Esophagus squamous epithelium (tissue), 5 donors: ENCODE measurements around the gene MAP4K4. TPM values are rescaled to one million over a fixed set of nuclear protein-coding genes. Genes with fewer than 3 reads are reported as not detected.

Experiments
- DNase-seq: peaks from one replicate; lab custom pipeline; 2025; lab: John Stamatoyannopoulos, UW
- H3K27ac ChIP-seq, 4 donors: fragments of 200-600 bp; sonication (generic); one replicate each; pipeline ENCODE4 v1.5.1; 2016 to 2019; ENCODE audit warnings: mild to moderate bottlenecking in 1 of 4
- H3K27me3 ChIP-seq, 4 donors: fragments of 200-600 bp; sonication (generic); 1 replicate in 3 of 4; 2 replicates in 1 of 4; pipeline versions ENCODE4 v1.5.1 to v1.6.0; 2017 to 2021; ENCODE audit warnings: antibody characterized with exemption in 1 of 4
- H3K36me3 ChIP-seq, 3 donors: fragments of 200-600 bp; sonication (generic); one replicate each; pipeline ENCODE4 v1.5.1; 2016 to 2019
- H3K4me1 ChIP-seq, 3 donors: fragments of 200-600 bp; sonication (generic); one replicate each; pipeline ENCODE4 v1.5.1; 2017 to 2019
- H3K4me3 ChIP-seq, 4 donors: fragments of 200-600 bp; sonication (generic); 1 replicate in 3 of 4; 2 replicates in 1 of 4; pipeline ENCODE4 v1.5.1; 2016 to 2019; ENCODE audit warnings: mild to moderate bottlenecking in 2 of 4, moderate library complexity in 1 of 4
- H3K9me3 ChIP-seq, 3 donors: fragments of 200-600 bp; sonication (generic); one replicate each; pipeline ENCODE4 v1.5.1; 2016 to 2019
- POLR2A ChIP-seq, 4 donors: fragments of 450-650 bp; IDR thresholded peaks; one replicate each; pipeline ENCODE4 v1.6.1; 2017; ENCODE audit warnings: antibody characterized with exemption in 4 of 4, mild to moderate bottlenecking in 4 of 4, moderate library complexity in 3 of 4
- WGBS, 2 donors: methylation state at CpG; one replicate each; pipeline ENCODE4 v1.1.5; 2018; 5-methylcytosine and 5-hydroxymethylcytosine counted together
- intact Hi-C: fragments of 100-400 bp; cut with DNase I; formaldehyde crosslinking; loops from one replicate; pipeline ENCODE4 v1.15.0; 2022
- total RNA-seq, 4 donors: library from RNA; depleted of rRNA; stranded (reverse); fragments of >200 nt; gene quantifications; one replicate each; pipeline ENCODE4 v1.1.0, GENCODE V29; 2016
- TF ChIP-seq, protein P1 (sequence below), 6 experiments: fragments of 450-650 bp in 4 of 6; fragments of 200-600 bp in 2 of 6; sonication (generic) in 2 of 6; IDR thresholded peaks; one replicate each; pipeline ENCODE4 v1.5.1; 2016 to 2019; ENCODE audit warnings: antibody characterized with exemption in 6 of 6, mild to moderate bottlenecking in 4 of 6, moderate library complexity in 4 of 6
- donor health status: DM: yes; HTN: yes; CAD: no.

MAP4K4 gene
- total RNA-seq, 4 donors from 2014 or later = 46.0 to 121 (median 53.9) TPM

DNA sequence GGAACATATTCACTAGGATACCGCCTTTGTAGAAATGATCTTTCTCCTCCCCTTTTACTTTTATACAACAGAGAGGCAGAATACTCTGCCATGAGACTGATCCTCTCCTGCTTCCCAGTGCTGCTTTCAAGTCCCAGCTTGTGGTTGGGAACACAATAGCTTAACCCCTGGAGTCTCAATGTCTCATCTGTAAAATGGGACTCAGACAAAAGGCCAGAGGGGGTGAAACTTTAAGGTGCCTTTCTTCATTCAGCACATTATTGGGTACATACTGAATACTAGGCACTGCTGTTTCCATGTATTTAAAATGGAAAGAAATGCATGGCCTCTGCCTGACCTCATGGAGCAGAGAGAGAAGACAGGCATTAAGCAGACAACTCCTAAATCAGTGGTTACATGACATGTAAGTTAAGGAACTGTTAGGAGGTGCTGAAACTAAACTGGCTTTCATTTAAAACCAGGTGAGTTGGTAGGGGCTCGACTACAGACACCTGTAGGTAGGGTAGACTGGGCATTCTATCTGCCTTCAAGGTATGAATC, 53.8 kb downstream of the MAP4K4 start:
- Histone ChIP-seq H3K9me3 (no peaks in the 10 kb centered on the region), H3K4me1 (peaks cover 17 to 71% (median 42%) of the 10 kb centered on the region in 3 donors), H3K4me3 (no peak overlapping the region), H3K36me3 (no peaks in the 10 kb centered on the region), H3K27ac (no peak overlapping the region), H3K27me3 (no peaks in the 10 kb centered on the region)
- DNase-seq = no peak
- intact Hi-C loops = no loop called here
- 37 to 70% methylated on average over 2 of the region's 2 CpGs for WGBS, 2 donors
- TF ChIP-seq POLR2A (IDR thresholded peaks at IDR 0.05) = no peak
- TF ChIP-seq, protein P1, sequence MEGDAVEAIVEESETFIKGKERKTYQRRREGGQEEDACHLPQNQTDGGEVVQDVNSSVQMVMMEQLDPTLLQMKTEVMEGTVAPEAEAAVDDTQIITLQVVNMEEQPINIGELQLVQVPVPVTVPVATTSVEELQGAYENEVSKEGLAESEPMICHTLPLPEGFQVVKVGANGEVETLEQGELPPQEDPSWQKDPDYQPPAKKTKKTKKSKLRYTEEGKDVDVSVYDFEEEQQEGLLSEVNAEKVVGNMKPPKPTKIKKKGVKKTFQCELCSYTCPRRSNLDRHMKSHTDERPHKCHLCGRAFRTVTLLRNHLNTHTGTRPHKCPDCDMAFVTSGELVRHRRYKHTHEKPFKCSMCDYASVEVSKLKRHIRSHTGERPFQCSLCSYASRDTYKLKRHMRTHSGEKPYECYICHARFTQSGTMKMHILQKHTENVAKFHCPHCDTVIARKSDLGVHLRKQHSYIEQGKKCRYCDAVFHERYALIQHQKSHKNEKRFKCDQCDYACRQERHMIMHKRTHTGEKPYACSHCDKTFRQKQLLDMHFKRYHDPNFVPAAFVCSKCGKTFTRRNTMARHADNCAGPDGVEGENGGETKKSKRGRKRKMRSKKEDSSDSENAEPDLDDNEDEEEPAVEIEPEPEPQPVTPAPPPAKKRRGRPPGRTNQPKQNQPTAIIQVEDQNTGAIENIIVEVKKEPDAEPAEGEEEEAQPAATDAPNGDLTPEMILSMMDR (IDR thresholded peaks at IDR 0.05) = no peak

DNA sequence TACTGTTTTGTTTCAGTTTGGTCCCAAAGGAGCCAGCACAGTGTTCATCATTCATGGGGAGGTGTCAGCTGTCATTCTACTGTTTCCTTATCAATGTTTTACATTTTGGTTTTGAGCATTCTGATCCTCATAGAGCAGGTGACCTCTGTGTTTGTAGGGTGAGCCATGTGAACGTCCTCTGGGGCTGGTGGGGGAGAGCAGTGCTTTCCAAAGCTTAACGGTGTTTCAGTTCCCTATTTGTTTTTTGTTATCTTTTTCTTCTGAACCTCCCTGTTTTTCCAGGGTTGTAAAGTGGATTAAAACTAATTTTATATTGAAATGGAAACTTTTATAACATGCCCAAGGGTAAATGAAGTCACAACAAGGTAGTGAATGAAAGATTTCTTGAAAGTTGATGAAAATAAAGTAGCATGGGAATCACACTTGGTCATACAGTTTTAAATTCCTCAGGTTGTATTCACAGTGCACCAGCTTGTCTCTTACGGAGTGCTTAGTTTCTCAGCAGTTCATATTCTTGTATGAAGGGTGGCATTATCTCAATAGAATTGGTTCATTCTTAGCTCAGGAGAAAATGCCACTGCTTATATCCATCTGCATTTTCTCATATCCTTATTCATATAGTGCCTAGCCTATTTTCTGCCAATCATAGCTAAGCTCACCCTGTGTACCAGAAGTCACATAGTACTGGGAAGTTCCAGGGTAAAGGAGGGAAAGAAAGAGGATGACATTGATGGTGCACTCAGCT, 54.5 kb downstream of the MAP4K4 start:
- H3K4me3 ChIP-seq = no peak overlapping the region
- no peaks in the 10 kb centered on the region for H3K27me3 ChIP-seq
- H3K36me3 ChIP-seq = no peaks in the 10 kb centered on the region
- TF ChIP-seq, protein P1 (IDR thresholded peaks at IDR 0.05) = no peak
- TF ChIP-seq POLR2A (IDR thresholded peaks at IDR 0.05) = no peak
- H3K9me3 ChIP-seq = no peaks in the 10 kb centered on the region
- intact Hi-C loops = no loop called here
- H3K27ac ChIP-seq = no peak overlapping the region
- WGBS, 2 donors = 38 to 63% methylated on average over 3 of the region's 3 CpGs
- no peak for DNase-seq
- peaks cover 17 to 64% (median 35%) of the 10 kb centered on the region in 3 donors for H3K4me1 ChIP-seq

DNA sequence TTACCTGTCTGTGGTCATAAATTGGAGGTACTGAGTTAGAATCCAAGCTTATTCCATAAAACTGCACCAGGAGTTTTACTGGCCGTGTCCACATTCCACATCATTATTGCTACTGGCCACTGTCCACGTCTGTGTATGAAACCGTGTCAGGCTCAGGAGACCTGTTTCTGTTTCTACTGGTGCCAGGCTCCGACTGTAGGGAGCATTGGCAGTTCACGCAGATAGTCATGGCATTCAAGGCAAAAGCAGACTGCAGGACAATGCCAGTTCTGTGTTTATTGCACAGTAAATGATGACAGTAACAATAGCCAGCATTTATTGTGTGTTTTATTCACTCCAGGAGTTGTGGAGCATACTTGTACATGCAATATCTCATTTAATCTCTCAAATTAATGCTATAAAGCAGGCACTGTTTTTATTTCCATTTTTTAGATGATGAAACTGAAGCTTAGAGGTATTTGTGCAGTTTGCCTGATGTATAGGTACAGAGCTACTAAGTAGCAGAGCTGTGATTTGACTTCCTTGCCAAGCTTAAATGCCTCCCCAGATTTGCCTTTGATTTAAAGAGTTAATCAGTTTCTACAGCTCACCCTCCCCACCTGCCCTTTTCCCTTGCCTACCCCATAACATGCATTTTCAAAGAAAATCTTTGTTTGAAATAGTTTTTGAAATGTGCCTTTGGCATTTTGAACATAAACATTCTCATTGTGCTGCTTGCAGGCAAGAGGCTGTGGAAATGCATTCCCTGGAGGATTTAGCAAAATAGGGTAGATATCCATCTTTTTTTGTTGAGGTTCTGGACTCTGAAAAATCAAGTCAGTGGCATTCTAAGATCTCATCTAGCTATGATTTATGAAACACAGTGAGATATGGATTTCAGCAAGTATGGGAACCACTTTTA, 55.5 kb downstream of the MAP4K4 start:
- TF ChIP-seq POLR2A (IDR thresholded peaks at IDR 0.05) = no peak
- Histone ChIP-seq H3K9me3 (no peaks in the 10 kb centered on the region), H3K27me3 (no peaks in the 10 kb centered on the region), H3K4me3 (no peak overlapping the region), H3K4me1 (peaks cover 17 to 55% (median 34%) of the 10 kb centered on the region in 3 donors), H3K36me3 (no peaks in the 10 kb centered on the region), H3K27ac (no peak overlapping the region)
- intact Hi-C loops = no loop called here
- DNase-seq = no peak
- 45 to 69% methylated on average over 5 of the region's 5 CpGs for WGBS, 2 donors

DNA sequence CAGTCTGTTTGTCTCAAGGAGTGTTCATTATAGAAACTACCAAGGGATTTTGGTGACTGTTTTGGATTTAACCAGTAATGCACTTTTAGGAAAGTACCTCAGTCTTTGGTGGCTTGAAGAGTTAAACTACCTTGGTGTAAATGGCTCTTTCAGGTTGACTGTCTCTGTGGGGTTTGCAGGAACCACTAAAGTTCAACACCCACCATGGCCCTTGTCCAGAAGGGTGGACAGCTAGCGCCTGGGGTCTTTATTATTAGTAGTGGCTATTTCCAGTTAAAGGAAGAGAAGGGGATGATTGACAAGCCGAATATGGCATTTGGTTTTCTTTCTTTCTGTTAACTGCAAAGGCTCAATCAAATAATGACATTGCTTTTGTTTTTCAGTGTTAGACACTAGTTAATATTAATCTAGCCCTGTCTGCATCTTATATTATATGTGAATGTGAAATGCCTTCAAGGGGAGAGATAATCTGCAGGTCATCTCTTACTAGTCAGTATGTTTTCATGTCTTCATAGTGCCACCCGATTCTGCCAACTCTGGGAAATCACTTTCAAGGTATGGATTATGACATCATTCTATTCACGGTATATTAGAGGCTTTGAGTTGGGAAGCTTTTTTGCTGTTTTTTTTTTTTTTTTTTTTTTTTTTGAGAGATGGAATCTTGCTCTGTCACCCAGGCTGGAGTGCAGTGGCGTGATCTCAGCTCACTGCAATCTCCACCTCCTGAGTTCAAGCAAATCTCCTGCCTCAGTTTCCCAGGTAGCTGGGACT, 56.4 kb downstream of the MAP4K4 start:
- no peaks in the 10 kb centered on the region for H3K36me3 ChIP-seq
- TF ChIP-seq POLR2A (IDR thresholded peaks at IDR 0.05) = no peak
- TF ChIP-seq, protein P1 (IDR thresholded peaks at IDR 0.05) = no peak
- no peak for DNase-seq
- peaks cover 17 to 59% (median 39%) of the 10 kb centered on the region in 3 donors for H3K4me1 ChIP-seq
- no peaks in the 10 kb centered on the region for H3K27me3 ChIP-seq
- H3K27ac ChIP-seq = peak overlapping the region in 1 of 4 donors; percentile 39
- intact Hi-C loops = no loop called here
- H3K4me3 ChIP-seq = no peak overlapping the region
- H3K9me3 ChIP-seq = no peaks in the 10 kb centered on the region
- 55 to 77% methylated on average over 5 of the region's 5 CpGs for WGBS, 2 donors

DNA sequence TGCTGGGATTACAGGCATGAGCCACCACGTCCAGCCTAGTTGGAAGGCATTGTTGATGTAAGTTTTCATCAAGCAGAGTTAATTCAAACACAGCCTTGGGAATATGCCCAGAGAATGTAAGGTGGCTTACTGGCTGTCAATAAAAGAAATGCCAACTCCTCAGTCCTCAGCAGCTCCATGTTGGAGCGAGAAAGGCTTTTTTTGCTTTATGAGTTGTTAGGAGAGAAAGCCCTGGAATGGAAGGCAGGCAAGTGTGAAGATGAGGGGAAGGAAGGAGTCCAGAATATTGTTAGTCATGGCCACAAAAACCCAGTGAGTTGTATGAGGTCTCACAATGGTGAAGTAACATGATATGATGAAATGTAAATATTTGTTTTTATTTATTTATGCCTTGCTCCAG, 57.1 kb downstream of the MAP4K4 start:
- no peak for DNase-seq
- Histone ChIP-seq H3K27me3 (no peaks in the 10 kb centered on the region), H3K9me3 (no peaks in the 10 kb centered on the region), H3K4me1 (peaks cover 17 to 60% (median 39%) of the 10 kb centered on the region in 3 donors), H3K27ac (peak overlapping the region in 2 of 4 donors; percentile 39 to 48), H3K4me3 (no peak overlapping the region), H3K36me3 (no peaks in the 10 kb centered on the region)
- TF ChIP-seq POLR2A (IDR thresholded peaks at IDR 0.05) = no peak
- TF ChIP-seq, protein P1 (IDR thresholded peaks at IDR 0.05) = no peak
- intact Hi-C loops = no loop called here
- WGBS, 2 donors = 56 to 76% methylated on average over 2 of the region's 2 CpGs
